HEK293T (cell line): ENCODE measurements around the gene IL15RA.

Experiments used
- SP1 ChIP-seq: fragments of 450-650 bp; IDR thresholded peaks from 2 replicates; pipeline ENCODE4 v1.6.1; 2017
- TARDBP ChIP-seq: fragments of 450-650 bp; IDR thresholded peaks from 2 replicates; pipeline ENCODE4 v1.6.1; 2016

GRCh38 chr10:5945561-5946418 is 31.6 kb downstream of the IL15RA start:
- TF ChIP-seq SP1 (no peak), TARDBP (no peak)
